B cell (primary cell): Measurements from ENCODE around the gene STAG1. TPM values are rescaled to one million over a fixed set of nuclear protein-coding genes. Genes with fewer than 3 reads are reported as not detected.

ENCODE experiments used
- ATAC-seq: fragments of 200-7000 bp; cut with Tn5 transposase; one replicate; pipeline ENCODE4 v1.10.0; 2021; ENCODE audit warnings: low read depth, mild to moderate bottlenecking, moderate number of reproducible peaks, moderate library complexity
- CTCF ChIA-PET: fragments of 350-600 bp; sonication (Branson Sonifier 250); formaldehyde crosslinking; loops from one replicate; lab custom pipeline; 2021; ENCODE audit warnings: antibody characterized with exemption, inconsistent platforms; lab: Charles Lee
- POLR2A ChIA-PET: fragments of 350-600 bp; sonication (Branson Sonifier 250); formaldehyde crosslinking; loops from one replicate; lab custom pipeline; 2021; ENCODE audit warnings: antibody characterized with exemption; lab: Charles Lee
- DNase-seq: peaks from one replicate; pipeline ENCODE4 v3.0.0; 2013
- H2AFZ ChIP-seq: 2 replicates; pipeline ENCODE4 v1.6.1; 2012; ENCODE audit warnings: mild to moderate bottlenecking, low read depth, low read length; ENCODE audit not compliant: insufficient read depth, poor library complexity, severe bottlenecking
- H3K27ac ChIP-seq, 2 donors: 1 replicate in 1 of 2; 2 replicates in 1 of 2; pipeline ENCODE4 v1.5.1; 2012 to 2013; ENCODE audit warnings: low read length in 2 of 2, mild to moderate bottlenecking in 2 of 2, moderate library complexity in 1 of 2
- H3K27me3 ChIP-seq, 4 experiments: fragments of 200-600 bp in 1 of 4; sonication (generic) in 1 of 4; replicated peaks in 1 of 4; 1 replicate in 2 of 4; 2 replicates in 2 of 4; pipeline versions ENCODE4 v1.6.1 to v1.7.0; 2013 to 2016; ENCODE audit warnings: low read length in 3 of 4, mild to moderate bottlenecking in 2 of 4, mixed read lengths in 1 of 4, moderate library complexity in 1 of 4; ENCODE audit not compliant: insufficient read depth in 4 of 4, control insufficient read depth in 3 of 4; ENCODE audit errors: control extremely low read depth in 1 of 4
- H3K36me3 ChIP-seq, 2 experiments: replicated peaks in 1 of 2; 1 replicate in 1 of 2; 2 replicates in 1 of 2; pipeline versions ENCODE4 v1.6.1 to v1.7.1; 2013; ENCODE audit warnings: low read length in 1 of 2; ENCODE audit not compliant: insufficient read depth in 2 of 2, control insufficient read depth in 1 of 2; ENCODE audit errors: control extremely low read depth in 1 of 2, extremely low read depth in 1 of 2
- H3K4me1 ChIP-seq, 2 donors: fragments of 200-600 bp in 1 of 2; sonication (generic) in 1 of 2; 1 replicate in 1 of 2; 2 replicates in 1 of 2; pipeline versions ENCODE4 v1.5.1 to v1.6.1; 2013 to 2017; ENCODE audit warnings: low read length in 2 of 2; ENCODE audit not compliant: control insufficient read depth in 2 of 2, insufficient read depth in 2 of 2
- H3K4me2 ChIP-seq: replicated peaks from 2 replicates; pipeline ENCODE3; 2012; ENCODE audit warnings: mild to moderate bottlenecking, low read depth, low read length; ENCODE audit not compliant: poor library complexity, severe bottlenecking
- H3K4me3 ChIP-seq, 5 experiments: fragments of 200-600 bp in 1 of 5; sonication (generic) in 1 of 5; 1 replicate in 3 of 5; 2 replicates in 2 of 5; pipeline versions ENCODE4 v1.5.1 to v1.7.0; 2011 to 2016; ENCODE audit warnings: low read length in 4 of 5, mild to moderate bottlenecking in 4 of 5, low read depth in 2 of 5, control low read depth in 1 of 5, moderate library complexity in 1 of 5; ENCODE audit not compliant: insufficient read depth in 1 of 5; ENCODE audit errors: control extremely low read depth in 1 of 5, extremely low read depth in 1 of 5
- H3K79me2 ChIP-seq: fragments of 200-600 bp; sonication (generic); one replicate; pipeline ENCODE4 v1.6.0; 2016; ENCODE audit warnings: low read length; ENCODE audit not compliant: control insufficient read depth, insufficient read depth
- H3K9ac ChIP-seq: fragments of 200-600 bp; sonication (generic); 2 replicates; pipeline ENCODE4 v1.6.1; 2017; ENCODE audit warnings: mild to moderate bottlenecking, low read length, moderate library complexity
- H3K9me3 ChIP-seq, 3 donors: one replicate each; pipeline versions ENCODE4 v1.6.1 to v1.7.1; 2013; ENCODE audit warnings: low read length in 2 of 3; ENCODE audit not compliant: control insufficient read depth in 2 of 3, insufficient read depth in 1 of 3; ENCODE audit errors: control extremely low read depth in 1 of 3
- H4K20me1 ChIP-seq: 2 replicates; pipeline ENCODE4 v1.6.0; 2012; ENCODE audit warnings: mild to moderate bottlenecking, low read length; ENCODE audit not compliant: insufficient read depth, control insufficient read depth, poor library complexity, severe bottlenecking
- H3K27ac Mint-ChIP-seq: one replicate; pipeline ENCODE4 v1.8.0; 2021; ENCODE audit warnings: mixed read lengths
- H3K27me3 Mint-ChIP-seq: one replicate; pipeline ENCODE4 v1.8.0; 2021; ENCODE audit warnings: mixed read lengths
- H3K4me1 Mint-ChIP-seq: one replicate; pipeline ENCODE4 v1.8.0; 2021; ENCODE audit warnings: mixed read lengths
- H3K4me3 Mint-ChIP-seq: one replicate; pipeline ENCODE4 v1.8.0; 2021; ENCODE audit warnings: mixed read lengths
- H3K9me3 Mint-ChIP-seq: one replicate; pipeline ENCODE4 v1.8.0; 2022; ENCODE audit warnings: mixed read lengths; ENCODE audit not compliant: insufficient read depth
- CTCF ChIP-seq: fragments of 200-600 bp; IDR thresholded peaks from one replicate; pipeline ENCODE4 v1.8.0; 2022; ENCODE audit warnings: antibody characterized with exemption, mild to moderate bottlenecking
- EZH2 ChIP-seq: IDR thresholded peaks from 2 replicates; pipeline ENCODE4 v1.6.1; 2012; ENCODE audit warnings: borderline replicate concordance, low read depth, mild to moderate bottlenecking, moderate library complexity, low read length; ENCODE audit not compliant: insufficient read depth, poor library complexity, severe bottlenecking
- WGBS: methylation state at CpG from one replicate; pipeline ENCODE4 v1.1.5; 2013; ENCODE audit warnings: missing lambda C conversion rate; ENCODE audit not compliant: insufficient coverage; 5-methylcytosine and 5-hydroxymethylcytosine counted together
- intact Hi-C: fragments of 100-400 bp; cut with micrococcal nuclease; formaldehyde crosslinking; loops from one replicate; pipeline ENCODE4 v1.10.0; 2022
- polyA plus RNA-seq: library from polyadenylated mRNA; depleted of rRNA; stranded (reverse); fragments of >200 nt; gene quantifications from 2 replicates; pipeline ENCODE4 v1.2.3, GENCODE V29; 2012
- total RNA-seq, 2 donors: library from RNA; stranded (reverse); fragments of 120-200 nt in 1 of 2; gene quantifications; 1 replicate in 1 of 2; 2 replicates in 1 of 2; pipeline versions ENCODE4 v1.2.3 to v1.2.4, GENCODE V29; 2013 to 2022

STAG1 gene
- total and polyA plus RNA-seq, 2 donors (not counting 1 experiment from before 2014, with no cell fraction given): 9.2 to 77.0 TPM

GRCh38 chr3:136329593-136329992 lies 422.6 kb downstream of the STAG1 start:
- H4K20me1 ChIP-seq: no peaks in the 10 kb centered on the region
- no peaks in the 10 kb centered on the region for H3K9me3 Mint-ChIP-seq
- ATAC-seq: no peak
- DNase-seq: no peak
- no peaks in the 10 kb centered on the region for H3K4me1 ChIP-seq
- WGBS: 100% methylated on average over 4 of the region's 5 CpGs
- peaks cover 8 to 29% of the 10 kb centered on the region in 2 experiments for H3K36me3 ChIP-seq
- ChIA-PET POLR2A (no interaction called here), CTCF (no interaction called here)
- no peak overlapping the region for H3K9ac ChIP-seq
- H3K27me3 Mint-ChIP-seq: no peaks in the 10 kb centered on the region
- H3K4me3 ChIP-seq: no peak overlapping the region
- no peaks in the 10 kb centered on the region for H3K9me3 ChIP-seq
- no peaks in the 10 kb centered on the region for H3K79me2 ChIP-seq
- H3K4me1 Mint-ChIP-seq: no peaks in the 10 kb centered on the region
- H3K27ac ChIP-seq: no peak overlapping the region
- H2AFZ ChIP-seq: no peak overlapping the region
- H3K27ac Mint-ChIP-seq: no peak overlapping the region
- H3K4me2 ChIP-seq: no peak overlapping the region
- TF ChIP-seq CTCF (no peak), EZH2 (no peak)
- intact Hi-C loops: no loop called here
- H3K4me3 Mint-ChIP-seq: no peak overlapping the region
- H3K27me3 ChIP-seq: no peaks in the 10 kb centered on the region

GRCh38 chr3:136327671-136328070 lies 424.5 kb downstream of the STAG1 start:
- no peak for DNase-seq
- Histone ChIP-seq H3K4me2 (no peak overlapping the region), H3K36me3 (peaks cover 9 to 31% of the 10 kb centered on the region in 2 experiments), H3K4me1 (no peaks in the 10 kb centered on the region), H3K27ac (no peak overlapping the region), H3K9ac (no peak overlapping the region), H3K4me3 (no peak overlapping the region), H3K27me3 (no peaks in the 10 kb centered on the region), H3K9me3 (peaks cover 5 to 9% (median 5%) of the 10 kb centered on the region in 3 donors), H3K79me2 (no peaks in the 10 kb centered on the region), H4K20me1 (no peaks in the 10 kb centered on the region), H2AFZ (no peak overlapping the region)
- TF ChIP-seq EZH2: no peak
- no peak for TF ChIP-seq CTCF
- H3K4me1 Mint-ChIP-seq: no peaks in the 10 kb centered on the region
- 97% methylated on average over 3 of the region's 5 CpGs for WGBS
- ChIA-PET POLR2A (no interaction called here), CTCF (interaction anchor here (0.9 kb wide), 1 partner anchor 64 kb away, joined by 3 read pairs; no protein-coding TSS in a partner anchor)
- H3K9me3 Mint-ChIP-seq: peaks cover 5% of the 10 kb centered on the region
- ATAC-seq: no peak
- H3K27me3 Mint-ChIP-seq: no peaks in the 10 kb centered on the region
- intact Hi-C loops: no loop called here
- no peak overlapping the region for H3K27ac Mint-ChIP-seq
- H3K4me3 Mint-ChIP-seq: no peak overlapping the region
